GM23338 (cell line): ENCODE results near the gene GAS2L3. TPM values are rescaled to one million over a fixed set of nuclear protein-coding genes. Genes with fewer than 3 reads are reported as not detected.

Experiments used
- ATAC-seq: fragments of 200-7000 bp; cut with Tn5 transposase; 3 replicates; pipeline ENCODE4 v1.9.1; 2020
- DNase-seq: peaks from one replicate; pipeline ENCODE4 v3.0.0-alpha.2; 2015; ENCODE audit warnings: low spot score
- H2AFZ ChIP-seq: fragments of 200-600 bp; sonication (generic); 2 replicates; pipeline ENCODE4 v1.8.0; 2016; ENCODE audit warnings: antibody characterized with exemption, mild to moderate bottlenecking, moderate library complexity
- H3F3A ChIP-seq: fragments of 200-600 bp; sonication (generic); replicated peaks from 2 replicates; pipeline ENCODE4 v1.8.0; 2017; ENCODE audit warnings: antibody characterized with exemption, mixed run types, low read depth
- H3K27ac ChIP-seq: fragments of 200-600 bp; sonication (generic); 2 replicates; pipeline ENCODE4 v1.6.1; 2016; ENCODE audit warnings: low read depth
- H3K27me3 ChIP-seq: fragments of 200-600 bp; sonication (generic); 2 replicates; pipeline ENCODE4 v1.8.0; 2016; ENCODE audit warnings: mild to moderate bottlenecking, mixed run types, moderate library complexity; ENCODE audit not compliant: insufficient read depth
- H3K36me3 ChIP-seq: fragments of 200-600 bp; sonication (generic); 2 replicates; pipeline ENCODE4 v1.8.0; 2016; ENCODE audit warnings: mild to moderate bottlenecking; ENCODE audit not compliant: insufficient read depth
- H3K4me1 ChIP-seq: fragments of 200-600 bp; sonication (generic); 2 replicates; pipeline ENCODE4 v1.8.0; 2016; ENCODE audit warnings: mild to moderate bottlenecking, moderate library complexity; ENCODE audit not compliant: insufficient read depth
- H3K4me2 ChIP-seq: fragments of 200-600 bp; sonication (generic); 2 replicates; pipeline ENCODE4 v1.7.1; 2017; ENCODE audit warnings: mixed run types
- H3K4me3 ChIP-seq: fragments of 200-600 bp; sonication (generic); 2 replicates; pipeline ENCODE4 v1.6.1; 2016; ENCODE audit warnings: mixed run types
- H3K79me2 ChIP-seq: fragments of 200-600 bp; sonication (generic); replicated peaks from 2 replicates; pipeline ENCODE4 v1.8.0; 2017; ENCODE audit warnings: mild to moderate bottlenecking; ENCODE audit not compliant: insufficient read depth
- H3K9me2 ChIP-seq: fragments of 200-600 bp; sonication (generic); 2 replicates; pipeline ENCODE4 v1.8.0; 2017; ENCODE audit not compliant: insufficient read depth
- H4K20me1 ChIP-seq: fragments of 200-600 bp; sonication (generic); replicated peaks from 2 replicates; pipeline ENCODE4 v1.8.0; 2017; ENCODE audit warnings: mild to moderate bottlenecking; ENCODE audit not compliant: insufficient read depth
- H3K27ac Mint-ChIP-seq: 2 replicates; pipeline ENCODE4 v1.8.0; 2020; ENCODE audit warnings: inconsistent platforms, mild to moderate bottlenecking, moderate library complexity, mixed read lengths
- H3K27me3 Mint-ChIP-seq: 3 replicates; pipeline ENCODE4 v1.8.0; 2022; ENCODE audit warnings: low read depth, mild to moderate bottlenecking, moderate library complexity, mixed read lengths, inconsistent platforms; ENCODE audit not compliant: insufficient read depth, poor library complexity
- H3K36me3 Mint-ChIP-seq: 3 replicates; pipeline ENCODE4 v1.8.0; 2021; ENCODE audit warnings: low read depth, mild to moderate bottlenecking, inconsistent platforms, moderate library complexity, mixed read lengths
- H3K4me1 Mint-ChIP-seq: 3 replicates; pipeline ENCODE4 v1.8.0; 2020; ENCODE audit warnings: mild to moderate bottlenecking, inconsistent platforms, mixed read lengths
- H3K4me3 Mint-ChIP-seq: 3 replicates; pipeline ENCODE4 v1.8.0; 2021; ENCODE audit warnings: moderate library complexity, mild to moderate bottlenecking, inconsistent platforms, mixed read lengths
- H3K9me3 Mint-ChIP-seq: 3 replicates; pipeline ENCODE4 v1.8.0; 2020; ENCODE audit warnings: moderate library complexity, mild to moderate bottlenecking, inconsistent platforms, mixed read lengths
- CREB1 ChIP-seq: fragments of 250-450 bp; sonication (Bioruptor Pico); IDR thresholded peaks from 2 replicates; pipeline ENCODE4 v1.5.0; 2020; ENCODE audit warnings: low read depth, mild to moderate bottlenecking, moderate library complexity
- CTCF ChIP-seq, 2 experiments: fragments of 200-600 bp in 1 of 2; sonication (generic) in 1 of 2; conservative IDR thresholded peaks; 2 replicates each; pipeline versions ENCODE4 v1.5.1 to v1.6.1; 2016 to 2017; ENCODE audit warnings: antibody characterized with exemption in 2 of 2, low read depth in 2 of 2, mild to moderate bottlenecking in 2 of 2, moderate library complexity in 1 of 2
- NANOG ChIP-seq: IDR thresholded peaks from 2 replicates; pipeline ENCODE4 v1.6.1; 2016; ENCODE audit warnings: antibody characterized with exemption, borderline replicate concordance
- POLR2AphosphoS5 ChIP-seq: IDR thresholded peaks from 2 replicates; pipeline ENCODE4 v1.6.1; 2016; ENCODE audit warnings: antibody characterized with exemption, low read depth
- REST ChIP-seq: IDR thresholded peaks from one replicate; pipeline ENCODE4 v1.6.1; 2018; ENCODE audit warnings: antibody characterized with exemption; ENCODE audit not compliant: unreplicated experiment
- ZNF462 ChIP-seq: fragments of 250-450 bp; sonication (Bioruptor Pico); IDR thresholded peaks from 2 replicates; pipeline ENCODE4 v1.5.0; 2020; ENCODE audit warnings: mild to moderate bottlenecking, moderate library complexity
- polyA plus RNA-seq: library from polyadenylated mRNA; unstranded; fragments of >200 nt; fragmentation: Nextera tagmentation; extraction: Ambion mirVana; gene quantifications from 2 replicates; pipeline ENCODE4 v1.2.1, GENCODE V29; 2016
- total RNA-seq: library from RNA; depleted of rRNA; stranded (reverse); fragments of >200 nt; shearing (Covaris generic); gene quantifications from 2 replicates; pipeline ENCODE4 v1.2.3, GENCODE V29; 2014

Gene GAS2L3
- total and polyA plus RNA-seq, 2 experiments from 2014 or later, result 9.7 to 22.3 TPM

GRCh38 chr12:100534625-100535227 is 38.8 kb upstream of the GAS2L3 start (continued):
- TF ChIP-seq ZNF462 (CRISPR knock-in tag), result no peak
- no peak for TF ChIP-seq CREB1 (CRISPR knock-in tag)
- no peak for TF ChIP-seq CTCF (conservative IDR thresholded peaks at IDR 0.05; ENCODE audit: low read depth in 2 of 2)

- TF ChIP-seq POLR2AphosphoS5 (no peak), REST (peak; percentile 89), NANOG (no peak)
- Histone ChIP-seq H3K27me3 (no peaks in the 10 kb centered on the region), H3K4me1 (no peaks in the 10 kb centered on the region), H3K27ac (no peak overlapping the region), H3K79me2 (no peaks in the 10 kb centered on the region), H2AFZ (no peak overlapping the region), H3K9me2 (no peaks in the 10 kb centered on the region), H3K4me3 (no peak overlapping the region), H3K36me3 (no peaks in the 10 kb centered on the region), H3F3A (no peaks in the 10 kb centered on the region), H3K4me2 (no peak overlapping the region), H4K20me1 (no peaks in the 10 kb centered on the region)
- H3K27me3 Mint-ChIP-seq, result no peaks in the 10 kb centered on the region
- ATAC-seq (peak; percentile 77), DNase-seq (peak; percentile 78)
- no peak overlapping the region for H3K27ac Mint-ChIP-seq
- H3K4me1 Mint-ChIP-seq, result no peaks in the 10 kb centered on the region
- H3K9me3 Mint-ChIP-seq, result no peaks in the 10 kb centered on the region
- H3K36me3 Mint-ChIP-seq, result no peaks in the 10 kb centered on the region
- H3K4me3 Mint-ChIP-seq, result no peak overlapping the region
These were observed 34.3 kb upstream of the GAS2L3 start for GRCh38 chr12:100539202-100539601.
